OCI-LY1 (cell line): Measurements from ENCODE around the gene IFNGR1.

ENCODE experiments used
- H2AFZ ChIP-seq: fragments of 200-600 bp; sonication (generic), shearing (Covaris generic); 2 replicates; pipeline ENCODE4 v1.6.0; 2014; ENCODE audit warnings: antibody characterized with exemption, mild to moderate bottlenecking, low read length
- H3F3A ChIP-seq: fragments of 200-600 bp; sonication (generic), shearing (Covaris generic); 2 replicates; pipeline ENCODE4 v1.6.0; 2014; ENCODE audit warnings: mild to moderate bottlenecking, antibody characterized with exemption, low read length, moderate library complexity; ENCODE audit not compliant: insufficient read depth
- H3K27ac ChIP-seq: fragments of 200-600 bp; sonication (generic); 2 replicates; pipeline ENCODE4 v1.5.1; 2014; ENCODE audit warnings: low read length, mixed run types, mild to moderate bottlenecking, low read depth; ENCODE audit not compliant: poor library complexity, severe bottlenecking
- H3K27me3 ChIP-seq: fragments of 200-600 bp; sonication (generic); 2 replicates; pipeline ENCODE4 v1.6.0; 2014; ENCODE audit warnings: antibody characterized with exemption, mild to moderate bottlenecking, low read length, moderate library complexity; ENCODE audit not compliant: insufficient read depth
- H3K36me3 ChIP-seq: fragments of 200-600 bp; sonication (generic); 2 replicates; pipeline ENCODE4 v1.6.1; 2014; ENCODE audit warnings: mild to moderate bottlenecking, antibody characterized with exemption, low read length, moderate library complexity, mixed read lengths; ENCODE audit not compliant: insufficient read depth
- H3K4me1 ChIP-seq: fragments of 200-600 bp; sonication (generic); 2 replicates; pipeline ENCODE4 v1.5.1; 2014; ENCODE audit warnings: mild to moderate bottlenecking, low read length, moderate library complexity; ENCODE audit not compliant: insufficient read depth, severe bottlenecking
- H3K4me2 ChIP-seq: fragments of 200-600 bp; sonication (generic), shearing (Covaris generic); 2 replicates; pipeline ENCODE4 v1.6.1; 2014; ENCODE audit warnings: low read length
- H3K4me3 ChIP-seq: fragments of 200-600 bp; sonication (generic); 2 replicates; pipeline ENCODE4 v1.5.1; 2014; ENCODE audit warnings: low read length, low read depth, mild to moderate bottlenecking, mixed read lengths; ENCODE audit not compliant: poor library complexity, severe bottlenecking
- H3K79me2 ChIP-seq: fragments of 200-600 bp; shearing (Covaris generic); 2 replicates; pipeline ENCODE4 v1.6.1; 2016; ENCODE audit warnings: mixed run types, low read length, mixed read lengths; ENCODE audit not compliant: insufficient read depth
- H3K9ac ChIP-seq: fragments of 200-600 bp; sonication (generic), shearing (Covaris generic); 2 replicates; pipeline ENCODE4 v1.6.1; 2014; ENCODE audit warnings: mild to moderate bottlenecking, low read length, mixed read lengths
- H3K9me2 ChIP-seq: fragments of 200-600 bp; sonication (generic), shearing (Covaris generic); 2 replicates; pipeline ENCODE4 v1.6.1; 2014; ENCODE audit warnings: low read depth, mild to moderate bottlenecking, low read length, mixed read lengths
- H3K9me3 ChIP-seq: fragments of 200-600 bp; shearing (Covaris generic); 2 replicates; pipeline ENCODE4 v1.6.1; 2014; ENCODE audit warnings: low read length, mixed read lengths
- H4K20me1 ChIP-seq: fragments of 200-600 bp; sonication (generic), shearing (Covaris generic); 2 replicates; pipeline ENCODE4 v1.6.0; 2016; ENCODE audit warnings: mild to moderate bottlenecking, low read length; ENCODE audit not compliant: insufficient read depth
- EZH2 ChIP-seq: fragments of 200-600 bp; sonication (generic), shearing (Covaris generic); IDR thresholded peaks from 2 replicates; pipeline ENCODE4 v1.8.0; 2017; ENCODE audit warnings: borderline replicate concordance, mixed run types, mild to moderate bottlenecking, antibody characterized with exemption, low read length, moderate library complexity, mixed read lengths
- TF ChIP-seq, protein P1 (sequence below): fragments of 200-600 bp; sonication (generic), shearing (Covaris generic); IDR thresholded peaks from 2 replicates; pipeline ENCODE4 v1.5.1; 2017; ENCODE audit warnings: mild to moderate bottlenecking, antibody characterized with exemption, low read length, moderate library complexity, mixed read lengths

The IFNGR1 gene

GRCh38 chr6:137201006-137201405, 18.2 kb downstream of the IFNGR1 start:
- H3K9me2 ChIP-seq, result no peaks in the 10 kb centered on the region

DNA sequence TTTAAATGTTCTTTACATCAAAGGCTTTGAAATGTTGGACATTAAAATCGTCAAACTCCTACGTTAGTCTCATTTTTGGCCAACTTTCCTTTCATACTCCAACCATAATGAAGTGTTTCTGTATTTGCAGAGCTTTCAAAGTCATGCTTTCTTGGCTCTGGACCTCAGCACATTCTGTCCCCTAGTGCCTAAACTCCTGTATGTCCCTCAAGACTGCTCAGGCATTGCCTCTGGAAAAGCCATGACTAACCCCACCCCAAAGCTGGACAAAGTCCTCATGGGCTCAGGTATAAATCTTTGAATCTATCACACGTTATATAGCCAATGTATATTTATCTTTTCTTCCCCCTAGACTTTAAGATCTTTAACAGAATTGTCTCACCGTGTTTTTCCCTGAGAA, 18.9 kb downstream of the IFNGR1 start:
- Histone ChIP-seq H3K36me3 (peaks cover 50% of the 10 kb centered on the region), H3K27me3 (no peaks in the 10 kb centered on the region), H2AFZ (no peak overlapping the region), H3K4me3 (no peak overlapping the region), H3F3A (no peaks in the 10 kb centered on the region), H3K79me2 (no peaks in the 10 kb centered on the region), H3K4me2 (no peak overlapping the region), H3K9me2 (no peaks in the 10 kb centered on the region), H3K9ac (no peak overlapping the region), H4K20me1 (no peaks in the 10 kb centered on the region), H3K4me1 (no peaks in the 10 kb centered on the region), H3K9me3 (no peaks in the 10 kb centered on the region), H3K27ac (no peak overlapping the region)
- TF ChIP-seq EZH2, result no peak

More at GRCh38 chr6:137201006-137201405, 18.2 kb downstream of the IFNGR1 start:
- Histone ChIP-seq H3K79me2 (no peaks in the 10 kb centered on the region), H3K27ac (no peak overlapping the region), H3K9ac (no peak overlapping the region), H3K27me3 (no peaks in the 10 kb centered on the region), H3K36me3 (peaks cover 56% of the 10 kb centered on the region), H3K4me3 (no peak overlapping the region), H2AFZ (no peak overlapping the region), H3K4me1 (no peaks in the 10 kb centered on the region), H3K9me3 (no peaks in the 10 kb centered on the region), H3K4me2 (no peak overlapping the region), H3F3A (no peaks in the 10 kb centered on the region), H4K20me1 (no peaks in the 10 kb centered on the region)
- no peak for TF ChIP-seq EZH2
- TF ChIP-seq, protein P1, sequence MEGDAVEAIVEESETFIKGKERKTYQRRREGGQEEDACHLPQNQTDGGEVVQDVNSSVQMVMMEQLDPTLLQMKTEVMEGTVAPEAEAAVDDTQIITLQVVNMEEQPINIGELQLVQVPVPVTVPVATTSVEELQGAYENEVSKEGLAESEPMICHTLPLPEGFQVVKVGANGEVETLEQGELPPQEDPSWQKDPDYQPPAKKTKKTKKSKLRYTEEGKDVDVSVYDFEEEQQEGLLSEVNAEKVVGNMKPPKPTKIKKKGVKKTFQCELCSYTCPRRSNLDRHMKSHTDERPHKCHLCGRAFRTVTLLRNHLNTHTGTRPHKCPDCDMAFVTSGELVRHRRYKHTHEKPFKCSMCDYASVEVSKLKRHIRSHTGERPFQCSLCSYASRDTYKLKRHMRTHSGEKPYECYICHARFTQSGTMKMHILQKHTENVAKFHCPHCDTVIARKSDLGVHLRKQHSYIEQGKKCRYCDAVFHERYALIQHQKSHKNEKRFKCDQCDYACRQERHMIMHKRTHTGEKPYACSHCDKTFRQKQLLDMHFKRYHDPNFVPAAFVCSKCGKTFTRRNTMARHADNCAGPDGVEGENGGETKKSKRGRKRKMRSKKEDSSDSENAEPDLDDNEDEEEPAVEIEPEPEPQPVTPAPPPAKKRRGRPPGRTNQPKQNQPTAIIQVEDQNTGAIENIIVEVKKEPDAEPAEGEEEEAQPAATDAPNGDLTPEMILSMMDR, result no peak

GRCh38 chr6:137197684-137198645, 21.2 kb downstream of the IFNGR1 start:
- Histone ChIP-seq H3K9ac (no peak overlapping the region), H3K4me3 (no peak overlapping the region), H3F3A (no peaks in the 10 kb centered on the region), H4K20me1 (no peaks in the 10 kb centered on the region), H3K27me3 (no peaks in the 10 kb centered on the region), H3K9me2 (no peaks in the 10 kb centered on the region), H3K79me2 (no peaks in the 10 kb centered on the region), H3K9me3 (no peaks in the 10 kb centered on the region), H2AFZ (no peak overlapping the region), H3K27ac (no peak overlapping the region), H3K36me3 (peaks cover 30% of the 10 kb centered on the region), H3K4me2 (no peak overlapping the region), H3K4me1 (no peaks in the 10 kb centered on the region)
- no peak for TF ChIP-seq EZH2
- TF ChIP-seq, protein P1, result no peak
